OCI-M1 (cell line): Measurements from ENCODE around the gene AK8.

Experiments used
- DNase-seq: peaks from one replicate; lab custom pipeline; 2025; lab: John Stamatoyannopoulos, UW

AK8 gene

GRCh38 chr9:132770770-132771310 lies 107.2 kb downstream of the AK8 start:
- no peak for DNase-seq

GRCh38 chr9:132769906-132770769 lies 107.9 kb downstream of the AK8 start:
- DNase-seq: peak; percentile 83

- DNase-seq: peak; percentile 86
These were observed 108.9 kb downstream of the AK8 start for GRCh38 chr9:132768932-132769905.

GRCh38 chr9:132763574-132763973 lies 114.5 kb downstream of the AK8 start:
- no peak for DNase-seq

GRCh38 chr9:132762896-132763295 lies 115.2 kb downstream of the AK8 start:
- no peak for DNase-seq

GRCh38 chr9:132761602-132762001 lies 116.5 kb downstream of the AK8 start:
- no peak for DNase-seq

- no peak for DNase-seq
These were observed 118.0 kb downstream of the AK8 start for GRCh38 chr9:132760057-132760456.

GRCh38 chr9:132757016-132757415 lies 121.1 kb downstream of the AK8 start:
- no peak for DNase-seq

GRCh38 chr9:132756214-132756845 lies 121.8 kb downstream of the AK8 start:
- DNase-seq: no peak

- DNase-seq: no peak
These were observed 123.0 kb downstream of the AK8 start for GRCh38 chr9:132755096-132755495.

- DNase-seq: no peak
These were observed 123.8 kb downstream of the AK8 start for GRCh38 chr9:132754236-132754635.

GRCh38 chr9:132753593-132753880 lies 124.5 kb downstream of the AK8 start:
- DNase-seq: no peak

GRCh38 chr9:132752877-132753592 lies 125.0 kb downstream of the AK8 start:
- DNase-seq: no peak

- DNase-seq: no peak
These were observed 127.4 kb downstream of the AK8 start for GRCh38 chr9:132750668-132751067.

- DNase-seq: no peak
These were observed 128.8 kb downstream of the AK8 start for GRCh38 chr9:132749306-132749705.

GRCh38 chr9:132748450-132748849 lies 129.6 kb downstream of the AK8 start:
- no peak for DNase-seq

- DNase-seq: no peak
These were observed 132.1 kb downstream of the AK8 start for GRCh38 chr9:132745756-132746709.

GRCh38 chr9:132744881-132745755 lies 133.0 kb downstream of the AK8 start:
- peak; percentile 5 for DNase-seq

GRCh38 chr9:132743931-132744479 lies 134.1 kb downstream of the AK8 start:
- DNase-seq: no peak
